Lower leg skin (tissue), 3 donors: Measurements from ENCODE around the gene POLDIP3.

Source experiments
- CTCF ChIP-seq, 3 donors: fragments of 450-650 bp; IDR thresholded peaks; one replicate each; pipeline ENCODE4 v1.5.1; 2016; ENCODE audit warnings: antibody characterized with exemption in 3 of 3, mild to moderate bottlenecking in 3 of 3, moderate library complexity in 2 of 3
- POLR2A ChIP-seq, 2 donors: fragments of 450-650 bp; IDR thresholded peaks; one replicate each; pipeline ENCODE4 v1.6.1; 2016 to 2017; ENCODE audit warnings: antibody characterized with exemption in 2 of 2, mild to moderate bottlenecking in 1 of 2, moderate library complexity in 1 of 2

DNA sequence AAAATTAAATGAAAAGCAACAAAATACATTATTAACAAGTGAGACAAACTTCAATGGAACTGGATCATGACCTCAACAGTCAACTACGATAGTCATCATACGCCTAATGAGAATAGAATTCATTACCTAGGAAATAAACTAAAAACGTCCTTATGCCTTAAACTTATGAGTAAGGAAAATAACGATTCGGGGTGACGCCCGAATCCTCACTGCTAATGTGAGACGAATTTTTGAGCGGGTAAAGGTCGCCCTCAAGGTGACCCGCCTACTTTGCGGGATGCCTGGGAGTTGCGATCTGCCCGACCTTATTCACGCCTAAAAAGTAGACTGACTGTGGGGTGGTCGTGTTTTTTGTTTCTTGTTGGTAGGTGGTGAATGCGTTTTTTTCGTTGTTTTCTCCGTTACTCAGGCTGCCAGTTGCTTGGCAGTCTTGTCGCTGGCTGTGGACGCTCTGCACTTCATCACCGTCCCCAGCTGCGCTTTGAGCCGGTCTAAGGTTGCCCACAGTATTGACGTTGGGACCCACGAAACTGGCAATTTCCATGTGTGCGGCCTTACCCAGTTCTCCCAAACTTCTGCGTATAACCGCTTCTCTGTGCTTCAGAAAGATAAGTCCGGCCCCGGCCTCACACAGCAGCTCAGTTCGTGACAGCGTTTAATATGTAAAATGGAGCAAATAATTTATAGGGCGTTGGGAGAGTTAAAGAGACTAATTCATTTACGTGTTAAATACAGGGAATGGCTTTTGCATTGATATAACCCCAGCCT is 593 bp upstream of the POLDIP3 start:
- TF ChIP-seq POLR2A (IDR thresholded peaks at IDR 0.05) (peak in 1 of 2 donors; percentile 54), CTCF (IDR thresholded peaks at IDR 0.05) (no peak)
